GM21619 (cell line): ENCODE data around the gene CHST13.
"Not testable (repeated sequence)": the region's sequence is repeated elsewhere in the genome, so short reads cannot be mapped to it uniquely, and the experiment has no call there.

Experiments
- ATAC-seq: cut with Tn5 transposase; IDR thresholded peaks from one replicate; pipeline ENCODE4 v1.9.1; 2021; ENCODE audit not compliant: unreplicated experiment

The CHST13 gene

GRCh38 chr3:126525091-126525852 lies 1.3 kb downstream of the CHST13 start:
- ATAC-seq = no peak

DNA sequence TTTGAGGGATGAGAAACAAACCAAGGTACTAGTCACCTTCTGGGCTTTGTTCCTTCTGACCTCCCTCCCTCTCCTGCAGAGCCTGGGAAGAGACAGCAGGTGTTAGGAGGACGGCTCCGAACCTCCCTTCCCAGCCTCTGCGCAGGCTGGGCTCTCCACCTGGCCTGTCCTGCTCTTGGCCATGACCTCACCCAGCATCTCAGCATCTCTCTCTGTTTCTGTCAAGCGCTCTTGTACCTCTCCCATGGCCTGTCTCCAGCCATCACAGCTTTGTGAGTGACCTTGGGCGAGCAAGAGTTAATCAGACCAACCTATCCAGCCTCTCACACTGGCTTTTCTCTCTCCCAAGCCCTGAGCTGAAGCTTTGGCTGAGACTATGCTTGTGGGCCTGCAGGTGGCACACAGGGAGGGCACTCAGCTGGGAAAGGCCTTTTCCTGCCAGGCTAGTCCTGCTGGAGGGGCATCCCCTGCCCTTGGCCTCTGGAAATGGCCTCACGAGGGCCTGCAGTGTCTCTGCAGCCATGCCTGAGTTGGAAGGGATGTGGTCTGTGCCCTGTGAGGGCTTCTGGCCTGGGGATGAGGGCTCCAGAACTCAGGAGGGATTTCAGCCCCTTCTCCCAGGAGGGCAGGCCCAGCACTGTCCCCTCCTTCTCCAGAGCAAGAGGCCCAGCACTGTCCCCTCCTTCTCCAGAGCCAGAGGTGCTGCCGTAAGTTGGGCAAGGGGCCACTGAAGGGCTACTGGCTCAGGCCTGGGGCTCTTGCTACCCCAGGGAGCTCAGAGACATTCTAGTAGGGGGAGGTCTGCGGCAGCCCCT lies 2.1 kb downstream of the CHST13 start:
- ATAC-seq = no peak

- no peak for ATAC-seq
Measured at GRCh38 chr3:126526668-126527005, 2.7 kb downstream of the CHST13 start.

GRCh38 chr3:126527006-126527405 lies 3.1 kb downstream of the CHST13 start:
- ATAC-seq = no peak

DNA sequence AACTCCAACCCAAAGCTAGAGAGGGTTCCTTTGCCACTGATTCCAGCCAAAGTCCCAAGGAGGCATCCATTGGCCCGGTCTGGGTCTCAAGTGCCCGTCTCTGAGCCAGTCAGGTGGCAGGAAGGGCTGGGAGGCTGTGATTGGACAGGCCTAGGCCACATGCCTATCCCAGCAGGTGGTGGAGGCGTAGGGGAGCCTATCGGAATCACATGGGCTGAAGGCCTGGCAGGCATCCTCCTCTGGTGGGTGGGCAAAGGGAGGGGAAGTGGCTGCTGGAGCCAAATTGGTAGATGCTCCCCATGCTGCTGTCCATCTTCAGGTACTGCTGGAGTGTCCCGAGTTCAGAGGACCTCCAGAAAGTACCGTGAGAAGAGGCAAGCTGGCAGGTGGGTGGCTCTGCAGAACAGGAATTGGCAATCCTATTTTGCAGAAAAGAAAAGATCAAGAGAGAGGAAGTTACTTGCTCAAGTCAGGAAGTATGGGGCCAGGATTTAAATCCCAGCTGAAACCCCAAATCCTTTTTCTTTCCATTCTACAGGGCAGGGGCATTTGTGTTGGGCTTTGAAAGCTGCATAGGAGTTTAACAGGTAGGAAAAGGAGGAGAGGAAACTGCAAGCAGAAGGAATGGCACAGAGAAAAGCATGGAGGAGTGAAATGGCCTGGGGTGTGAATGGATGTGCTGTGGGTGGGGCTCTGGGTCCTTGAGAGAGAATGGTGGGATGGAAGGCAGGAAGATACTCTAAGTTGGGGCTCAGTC lies 3.7 kb downstream of the CHST13 start:
- ATAC-seq = no peak

DNA sequence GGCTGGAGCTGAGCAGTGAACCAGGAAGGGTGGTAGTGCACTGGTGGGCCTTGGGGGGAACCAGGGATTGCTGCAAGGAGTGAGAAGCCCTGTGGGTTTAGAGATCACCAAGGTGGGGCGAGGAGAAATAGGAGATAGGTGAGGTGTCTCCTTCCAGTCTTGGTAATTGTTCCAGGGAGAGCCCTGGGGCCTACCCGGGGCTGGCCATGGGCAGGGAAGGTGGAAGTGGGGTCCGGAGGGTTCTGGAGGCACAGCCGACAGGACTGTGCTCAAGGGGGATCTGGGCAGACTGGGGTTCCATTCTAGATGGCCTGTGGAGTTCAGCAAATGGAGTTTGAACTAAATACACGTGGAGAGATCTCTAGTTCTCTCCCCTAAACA lies 4.5 kb downstream of the CHST13 start:
- ATAC-seq = no peak

GRCh38 chr3:126528800-126529541 lies 5.0 kb downstream of the CHST13 start:
- no peak for ATAC-seq

DNA sequence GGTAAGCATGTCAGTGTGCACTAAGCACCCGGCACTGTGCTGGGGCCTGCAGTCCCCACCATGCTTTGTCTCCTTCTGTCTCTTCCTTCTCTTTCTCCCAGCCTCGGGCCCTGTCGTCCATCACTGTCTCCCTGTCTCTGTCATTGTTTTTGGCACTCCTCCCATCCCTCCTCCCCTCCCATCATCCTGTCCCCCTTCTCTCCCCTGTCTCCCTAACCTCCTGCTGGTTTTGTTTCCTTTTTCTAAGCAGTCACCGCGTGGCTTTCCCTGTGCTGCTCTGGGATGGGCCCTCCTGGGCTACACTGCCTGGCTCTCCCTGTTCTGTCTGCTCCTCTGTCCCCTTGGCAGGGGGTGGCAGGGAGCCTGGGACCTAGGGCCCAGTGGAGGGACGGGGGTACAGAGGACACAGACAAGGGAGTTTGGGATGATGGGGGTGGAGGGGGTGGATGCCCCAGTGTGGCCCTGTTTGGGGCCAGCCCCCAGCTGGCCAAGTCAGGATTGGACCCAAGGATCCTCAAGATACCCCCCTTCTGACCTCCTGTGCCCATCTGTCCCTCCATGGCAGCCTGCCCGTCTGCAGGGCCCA lies 5.7 kb downstream of the CHST13 start:
- no peak for ATAC-seq

DNA sequence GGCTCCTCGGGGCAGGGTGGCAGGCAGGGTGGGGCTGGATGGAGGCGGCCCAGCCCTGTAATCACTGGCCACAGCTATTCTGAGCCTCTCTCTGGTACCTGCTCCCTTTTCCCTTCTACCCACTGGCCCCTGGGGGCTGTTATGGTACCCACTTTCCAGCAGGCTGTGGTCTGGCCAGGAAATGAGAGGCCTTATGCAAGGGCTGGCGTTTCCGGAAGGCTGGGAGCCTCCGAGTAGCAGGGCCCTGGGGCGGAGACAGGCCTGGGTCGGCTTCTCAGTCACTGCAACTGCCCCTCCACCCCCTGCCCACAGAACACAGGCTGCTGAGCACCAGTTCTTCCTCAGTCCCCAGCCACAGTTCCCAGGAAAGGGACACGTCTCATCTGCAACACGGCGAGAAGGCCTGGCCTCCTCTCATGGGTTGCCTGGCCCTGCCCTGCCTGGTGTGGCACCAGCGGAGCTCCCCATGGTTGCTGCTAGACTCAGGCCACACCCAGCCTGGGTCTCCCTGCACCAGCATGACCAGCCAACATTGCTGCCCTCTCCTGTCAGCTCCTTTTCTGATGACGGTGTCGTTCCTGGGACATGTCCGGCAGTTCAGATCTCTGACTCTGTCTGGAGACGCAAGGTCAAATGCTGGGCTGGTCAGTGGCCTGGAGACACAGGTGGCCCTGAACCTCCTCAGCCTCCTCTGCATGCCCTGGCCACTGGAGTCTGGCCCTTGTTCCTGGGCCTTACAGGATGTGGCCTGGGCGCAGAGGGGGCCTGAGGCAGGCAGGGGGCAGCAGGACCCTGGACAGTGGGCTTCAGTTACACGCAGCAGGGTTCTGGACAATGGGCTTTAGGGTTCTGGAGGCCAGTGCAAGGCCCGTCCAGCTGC lies 6.5 kb downstream of the CHST13 start:
- no peak for ATAC-seq

- no peak for ATAC-seq
Measured at GRCh38 chr3:126531051-126531330, 7.0 kb downstream of the CHST13 start.

- ATAC-seq = no peak
Measured at GRCh38 chr3:126533506-126533905, 9.6 kb downstream of the CHST13 start.

DNA sequence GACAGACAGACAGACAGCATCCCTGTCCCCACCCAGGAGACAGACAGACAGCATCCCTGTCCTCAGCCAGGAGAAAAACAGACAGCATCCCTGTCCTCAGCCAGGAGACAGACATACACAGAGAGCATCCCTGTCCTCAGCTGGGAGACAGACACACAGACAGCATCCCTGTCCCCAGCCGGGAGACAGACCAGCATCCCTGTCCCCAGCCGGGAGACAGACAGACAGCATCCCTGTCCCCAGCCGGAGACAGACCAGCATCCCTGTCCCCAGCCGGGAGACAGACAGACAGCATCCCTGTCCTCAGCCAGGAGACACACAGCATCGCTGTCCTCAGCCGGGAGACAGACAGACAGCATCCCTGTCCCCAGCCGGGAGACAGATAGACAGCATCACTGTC lies 10.8 kb downstream of the CHST13 start:
- ATAC-seq = not testable (repeated sequence)

DNA sequence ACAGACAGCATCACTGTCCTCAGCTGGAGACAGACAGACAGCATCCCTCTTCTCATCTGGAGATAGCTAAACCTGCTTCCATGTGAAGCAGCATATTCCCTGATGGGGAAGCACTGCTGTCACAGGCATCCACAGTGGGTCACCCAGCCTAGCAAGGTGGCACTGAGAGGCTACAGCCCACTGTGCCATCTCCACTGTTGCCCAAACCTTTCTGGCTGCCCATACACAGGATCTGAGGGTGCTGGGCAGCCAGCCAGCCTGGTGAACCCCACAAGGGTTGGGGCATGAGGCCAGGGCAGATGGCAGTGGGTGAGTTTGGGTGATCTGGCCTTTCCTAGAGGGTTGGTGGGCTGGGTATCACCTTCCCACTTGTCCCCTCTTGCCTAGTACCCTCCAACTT lies 11.7 kb downstream of the CHST13 start:
- ATAC-seq = no peak

DNA sequence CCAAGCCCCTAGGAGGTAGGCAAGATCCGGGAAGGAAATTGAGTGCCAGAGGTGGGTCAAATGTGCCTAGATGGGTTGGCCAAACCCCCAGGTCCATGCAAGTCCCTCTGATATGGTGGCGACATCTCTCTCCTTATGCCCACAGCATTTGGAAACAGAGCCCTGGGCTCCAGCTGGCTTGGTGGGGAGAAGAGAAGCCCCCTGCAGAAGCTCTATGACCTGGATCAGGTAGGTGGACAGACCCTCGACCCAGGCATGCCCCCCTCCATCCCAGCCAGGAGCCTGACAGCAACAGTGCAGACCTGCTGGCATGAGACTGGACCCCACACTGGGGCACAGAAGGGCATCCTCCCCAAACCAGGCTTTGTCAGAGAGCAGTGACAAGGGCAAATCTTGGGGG lies 12.2 kb downstream of the CHST13 start:
- ATAC-seq = no peak

DNA sequence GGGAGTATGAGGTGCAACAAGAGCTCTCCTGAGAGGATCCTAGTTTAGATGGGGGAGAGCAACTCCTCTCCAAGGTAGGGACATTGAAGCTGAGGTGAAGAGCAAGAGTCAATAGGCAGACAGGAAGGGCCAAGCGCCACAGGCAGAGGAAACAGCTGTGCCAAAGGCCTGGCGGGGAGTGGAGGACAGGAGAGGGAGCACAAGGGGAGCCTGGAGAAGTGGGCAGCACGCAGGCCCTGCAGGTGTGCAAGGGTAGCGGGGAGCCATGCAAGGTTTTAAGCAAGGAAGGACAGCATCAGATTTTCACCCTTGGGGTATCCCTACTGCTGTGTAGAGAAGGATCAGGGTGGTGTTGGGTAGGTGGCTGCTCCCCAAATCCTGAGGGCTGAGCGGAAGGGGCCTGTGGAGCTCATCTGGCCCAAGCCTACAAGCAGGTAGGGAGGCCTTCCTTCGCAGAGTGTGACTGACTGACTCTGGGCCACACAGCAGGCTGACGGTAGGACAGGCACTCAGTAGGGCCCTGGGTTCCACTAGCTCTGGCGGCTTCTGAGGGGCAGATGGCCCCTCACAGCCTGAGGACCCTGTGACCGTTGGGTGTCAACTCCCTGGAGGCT lies 13.3 kb downstream of the CHST13 start:
- no peak for ATAC-seq

- ATAC-seq = no peak
Measured at GRCh38 chr3:126537730-126538281, 13.9 kb downstream of the CHST13 start.

GRCh38 chr3:126538316-126538715 lies 14.4 kb downstream of the CHST13 start:
- no peak for ATAC-seq

DNA sequence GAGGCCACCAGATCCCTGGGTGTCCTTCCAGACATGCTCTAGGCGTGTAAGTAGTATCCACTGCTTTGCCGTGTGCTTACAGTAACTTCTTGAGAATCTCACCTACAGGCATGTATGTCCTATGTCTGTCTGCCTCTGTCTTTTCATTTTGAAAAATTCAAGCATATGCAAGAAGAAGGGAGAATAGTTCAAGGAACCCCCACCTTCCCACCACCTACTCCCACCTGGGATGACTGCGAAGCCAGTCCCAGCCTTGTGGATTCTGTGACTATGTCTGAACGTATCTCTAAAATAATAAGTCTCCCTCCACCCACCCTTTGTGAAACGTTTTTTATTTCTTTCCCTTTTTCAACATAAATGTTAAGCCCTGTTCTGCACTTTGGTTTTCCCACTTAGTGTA lies 15.0 kb downstream of the CHST13 start:
- ATAC-seq = no peak

GRCh38 chr3:126539558-126540250 lies 15.7 kb downstream of the CHST13 start:
- ATAC-seq = no peak
